ENCODE measurements around the gene CPTP.
A peak's percentile ranks its signal among the peaks of the same experiment; 100 is the strongest.

CPTP gene

GRCh38 chr1:1340791-1341548 is 16.4 kb downstream of the CPTP start:
- no peak for TF ChIP-seq CTCF (conservative IDR thresholded peaks at IDR 0.05)
- H3K27ac ChIP-seq: no peak overlapping the region

- no peak for TF ChIP-seq CTCF (conservative IDR thresholded peaks at IDR 0.05)
- H3K27ac ChIP-seq: no peak overlapping the region
These were observed 17.0 kb downstream of the CPTP start for GRCh38 chr1:1341549-1342021.

GRCh38 chr1:1342061-1342562 is 17.5 kb downstream of the CPTP start:
- no peak overlapping the region for H3K27ac ChIP-seq

DNA sequence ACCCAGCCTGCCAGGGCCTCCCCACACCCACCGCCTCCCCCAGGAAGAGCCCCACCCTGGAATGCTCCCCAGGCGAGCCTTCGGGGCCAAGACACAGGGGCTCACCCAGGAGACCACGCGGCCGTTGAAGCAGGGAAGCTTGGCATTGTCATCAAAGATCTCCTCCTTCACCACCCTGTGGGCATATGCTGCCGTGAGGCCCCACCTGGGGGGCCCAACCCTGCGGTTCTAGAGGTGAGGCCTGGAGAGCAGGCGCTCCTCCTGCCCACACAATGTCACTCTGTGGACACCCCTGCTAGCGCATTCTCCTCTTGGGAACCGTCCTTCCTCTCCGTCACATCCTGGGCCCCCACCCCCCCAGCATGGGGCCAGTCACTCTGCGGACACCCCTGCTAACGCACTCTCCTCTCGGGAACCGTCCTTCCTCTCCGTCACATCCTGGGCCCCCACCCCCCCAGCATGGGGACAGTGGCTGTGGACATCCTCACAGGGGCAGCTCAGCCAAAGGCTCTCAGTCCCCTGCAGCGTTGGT is 18.0 kb downstream of the CPTP start:
- TF ChIP-seq CTCF (conservative IDR thresholded peaks at IDR 0.05): no peak
- H3K27ac ChIP-seq: no peak overlapping the region

More at GRCh38 chr1:1342061-1342562, 17.5 kb downstream of the CPTP start:
- no peak for TF ChIP-seq CTCF (conservative IDR thresholded peaks at IDR 0.05)

GRCh38 chr1:1343811-1344421 is 19.3 kb downstream of the CPTP start:
- no peak for TF ChIP-seq CTCF (conservative IDR thresholded peaks at IDR 0.05)
- H3K27ac ChIP-seq: peak overlapping the region; percentile 93; the same call in 1 of the 2 replicates

DNA sequence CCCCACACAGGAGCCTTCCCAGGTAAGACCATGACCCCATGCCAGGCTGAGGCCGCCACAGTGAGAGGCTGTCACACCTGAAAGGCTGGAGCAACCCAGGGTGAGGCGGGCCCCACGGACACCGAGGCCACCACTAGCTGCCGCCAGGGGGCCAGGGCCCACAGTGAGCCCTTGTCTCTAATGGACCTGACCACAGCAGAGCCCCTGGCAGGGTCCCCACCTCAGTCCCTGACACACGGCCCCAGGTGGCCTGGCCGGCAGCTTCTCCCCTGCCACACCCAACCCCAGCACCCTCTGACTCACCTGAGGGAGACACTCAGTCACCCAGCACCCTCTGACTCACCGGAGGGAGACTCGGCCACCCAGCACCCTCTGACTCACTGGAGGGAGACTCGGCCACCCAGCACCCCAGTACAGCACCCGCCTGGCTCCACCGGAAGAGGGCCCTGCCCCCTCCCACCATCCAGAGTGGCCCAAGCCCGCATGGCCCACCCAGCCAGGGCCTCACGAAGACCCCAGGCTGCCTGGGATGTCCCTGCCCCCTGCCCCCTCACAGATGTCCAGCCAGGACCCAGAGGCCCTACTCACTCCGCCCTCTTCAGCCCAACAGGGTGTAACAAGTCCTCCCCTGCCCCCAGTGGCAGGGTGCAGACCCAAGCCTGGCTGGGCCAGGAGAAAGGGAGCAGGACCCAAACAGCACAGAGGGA is 20.2 kb downstream of the CPTP start:
- TF ChIP-seq CTCF (conservative IDR thresholded peaks at IDR 0.05): peak; percentile 82
- peak overlapping the region; percentile 93 for H3K27ac ChIP-seq

DNA sequence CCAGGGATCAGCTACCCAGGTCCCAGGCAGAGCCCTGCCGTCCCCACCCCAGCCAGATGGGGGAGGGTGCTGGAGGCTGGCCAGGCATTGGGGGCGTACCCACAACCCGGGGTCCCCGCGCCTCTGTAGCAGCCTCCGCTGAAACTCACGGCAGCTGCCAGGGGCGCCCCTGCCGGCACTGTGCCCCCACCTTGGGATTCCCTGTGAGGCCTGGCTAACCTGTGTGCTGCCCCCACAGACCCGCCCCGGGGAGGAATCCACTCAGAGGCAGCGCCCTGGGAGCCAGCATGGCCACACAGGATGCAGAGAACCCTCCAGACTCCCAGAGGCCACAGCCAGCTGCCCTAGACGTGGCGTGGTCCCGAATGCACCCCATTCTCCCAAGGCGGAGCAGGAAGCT is 20.8 kb downstream of the CPTP start:
- peak overlapping the region; percentile 93 for H3K27ac ChIP-seq
- no peak for TF ChIP-seq CTCF (conservative IDR thresholded peaks at IDR 0.05)
